Liver (tissue), 9 donors: ENCODE measurements around the gene KLKB1. TPM values are rescaled to one million over a fixed set of nuclear protein-coding genes. Genes with fewer than 3 reads are reported as not detected.

ENCODE experiments used
- DNase-seq: peaks from one replicate; pipeline ENCODE4 v3.0.0-alpha.2; 2017; ENCODE audit warnings: low spot score
- H3K27ac ChIP-seq, 2 donors: one replicate each; pipeline ENCODE4 v1.7.0; 2013; ENCODE audit warnings: inconsistent platforms in 2 of 2, low read length in 2 of 2, control low read depth in 1 of 2, low read depth in 1 of 2, mild to moderate bottlenecking in 1 of 2
- H3K27me3 ChIP-seq, 4 donors: one replicate each; pipeline versions ENCODE4 v1.6.1 to v1.7.0; 2013; ENCODE audit warnings: low read length in 3 of 4, inconsistent platforms in 1 of 4, mild to moderate bottlenecking in 1 of 4, moderate library complexity in 1 of 4; ENCODE audit not compliant: control insufficient read depth in 4 of 4, insufficient read depth in 4 of 4
- H3K36me3 ChIP-seq, 4 donors: one replicate each; pipeline versions ENCODE4 v1.6.1 to v1.7.0; 2013; ENCODE audit warnings: low read length in 3 of 4, mild to moderate bottlenecking in 3 of 4, low read depth in 1 of 4, moderate library complexity in 1 of 4; ENCODE audit not compliant: control insufficient read depth in 4 of 4, insufficient read depth in 3 of 4
- H3K4me1 ChIP-seq, 4 donors: one replicate each; pipeline versions ENCODE4 v1.6.1 to v1.7.0; 2013; ENCODE audit warnings: low read length in 3 of 4, mild to moderate bottlenecking in 3 of 4, moderate library complexity in 1 of 4; ENCODE audit not compliant: control insufficient read depth in 4 of 4, insufficient read depth in 4 of 4
- H3K4me3 ChIP-seq, 3 donors: one replicate each; pipeline versions ENCODE4 v1.6.1 to v1.7.0; 2013; ENCODE audit warnings: low read length in 3 of 3, control low read depth in 1 of 3, low read depth in 1 of 3, mild to moderate bottlenecking in 1 of 3
- H3K9ac ChIP-seq, 2 donors: one replicate each; pipeline ENCODE4 v1.7.0; 2013; ENCODE audit warnings: low read length in 2 of 2, mild to moderate bottlenecking in 2 of 2, moderate library complexity in 2 of 2, control low read depth in 1 of 2, low read depth in 1 of 2
- H3K9me3 ChIP-seq, 4 donors: one replicate each; pipeline versions ENCODE4 v1.6.1 to v1.7.0; 2013; ENCODE audit warnings: low read length in 3 of 4; ENCODE audit not compliant: control insufficient read depth in 4 of 4
- EGR1 ChIP-seq, 2 donors: IDR thresholded peaks; 2 replicates each; pipeline ENCODE4 v1.6.1; 2016 to 2018; ENCODE audit warnings: antibody characterized with exemption in 2 of 2, low read depth in 2 of 2
- FOXA1 ChIP-seq: IDR thresholded peaks from 2 replicates; pipeline ENCODE4 v1.6.1; 2016; ENCODE audit warnings: antibody characterized with exemption
- FOXA2 ChIP-seq: IDR thresholded peaks from 2 replicates; pipeline ENCODE4 v1.6.1; 2016; ENCODE audit warnings: antibody characterized with exemption
- GABPA ChIP-seq, 2 donors: IDR thresholded peaks in 1 of 2; conservative IDR thresholded peaks in 1 of 2; 2 replicates each; pipeline ENCODE4 v1.6.1; 2016; ENCODE audit warnings: antibody characterized with exemption in 2 of 2, mild to moderate bottlenecking in 1 of 2, moderate library complexity in 1 of 2
- HNF4A ChIP-seq, 2 donors: conservative IDR thresholded peaks; 2 replicates each; pipeline ENCODE4 v1.6.1; 2016; ENCODE audit warnings: antibody characterized with exemption in 2 of 2, mild to moderate bottlenecking in 2 of 2
- HNF4G ChIP-seq: IDR thresholded peaks from 2 replicates; pipeline ENCODE4 v1.6.1; 2016; ENCODE audit warnings: antibody characterized with exemption
- JUND ChIP-seq, 2 donors: IDR thresholded peaks; 2 replicates each; pipeline ENCODE4 v1.6.1; 2016; ENCODE audit warnings: antibody characterized with exemption in 2 of 2
- NR2F2 ChIP-seq: IDR thresholded peaks from 2 replicates; pipeline ENCODE4 v1.6.1; 2016; ENCODE audit warnings: antibody characterized with exemption
- RAD21 ChIP-seq, 2 donors: IDR thresholded peaks; 2 replicates each; pipeline ENCODE4 v1.6.1; 2016; ENCODE audit warnings: antibody characterized with exemption in 2 of 2, mild to moderate bottlenecking in 2 of 2
- RXRA ChIP-seq, 2 donors: IDR thresholded peaks; 2 replicates each; pipeline ENCODE4 v1.6.1; 2017 to 2018; ENCODE audit warnings: antibody characterized with exemption in 2 of 2, mild to moderate bottlenecking in 1 of 2
- SP1 ChIP-seq: IDR thresholded peaks from 2 replicates; pipeline ENCODE4 v1.6.1; 2018; ENCODE audit warnings: antibody characterized with exemption, mild to moderate bottlenecking
- TAF1 ChIP-seq: conservative IDR thresholded peaks from 2 replicates; pipeline ENCODE4 v1.6.1; 2016; ENCODE audit warnings: antibody characterized with exemption, mild to moderate bottlenecking
- YY1 ChIP-seq: IDR thresholded peaks from 2 replicates; pipeline ENCODE4 v1.6.1; 2016; ENCODE audit warnings: antibody characterized with exemption, mild to moderate bottlenecking
- polyA plus RNA-seq, 2 donors: library from polyadenylated mRNA; stranded (reverse) in 1 of 2; unstranded in 1 of 2; fragments of 200-250 nt in 1 of 2; fragments of >200 nt in 1 of 2; fragmentation: Nextera tagmentation in 1 of 2; extraction: Ambion mirVana in 1 of 2; gene quantifications; one replicate each; pipeline versions ENCODE4 v1.2.1 to v1.2.3, GENCODE V29; 2013 to 2015
- total RNA-seq, 2 donors: library from RNA; depleted of rRNA; stranded (reverse); fragments of >200 nt; gene quantifications; one replicate each; pipeline ENCODE4 v1.2.3, GENCODE V29; 2014
- TF ChIP-seq, protein P1 (sequence below): IDR thresholded peaks from 2 replicates; pipeline ENCODE4 v1.6.1; 2016; ENCODE audit warnings: antibody characterized with exemption, mild to moderate bottlenecking
- TF ChIP-seq, protein P2 (sequence below): IDR thresholded peaks from 2 replicates; pipeline ENCODE4 v1.6.1; 2016; ENCODE audit warnings: antibody characterized with exemption
- TF ChIP-seq, protein P3 (sequence below): IDR thresholded peaks from 2 replicates; pipeline ENCODE4 v1.6.1; 2016; ENCODE audit warnings: antibody characterized with exemption
- TF ChIP-seq, protein P4 (sequence below): IDR thresholded peaks from 2 replicates; pipeline ENCODE4 v1.6.1; 2016; ENCODE audit warnings: antibody characterized with exemption
- TF ChIP-seq, protein P5 (sequence below): fragments of 150-350 bp; IDR thresholded peaks from 2 replicates; pipeline ENCODE4 v1.5.1; 2017; ENCODE audit warnings: improper control_type of control experiment, low read depth, low read length; ENCODE audit not compliant: missing input control
- donor health status: healthy.
- donor health status: healthy.
- donor health status: healthy.
- donor health status: healthy.
- donor health status: healthy.

The KLKB1 gene
- total and polyA plus RNA-seq, 4 donors: 36.5 to 78.9 (median 60.2) TPM

DNA sequence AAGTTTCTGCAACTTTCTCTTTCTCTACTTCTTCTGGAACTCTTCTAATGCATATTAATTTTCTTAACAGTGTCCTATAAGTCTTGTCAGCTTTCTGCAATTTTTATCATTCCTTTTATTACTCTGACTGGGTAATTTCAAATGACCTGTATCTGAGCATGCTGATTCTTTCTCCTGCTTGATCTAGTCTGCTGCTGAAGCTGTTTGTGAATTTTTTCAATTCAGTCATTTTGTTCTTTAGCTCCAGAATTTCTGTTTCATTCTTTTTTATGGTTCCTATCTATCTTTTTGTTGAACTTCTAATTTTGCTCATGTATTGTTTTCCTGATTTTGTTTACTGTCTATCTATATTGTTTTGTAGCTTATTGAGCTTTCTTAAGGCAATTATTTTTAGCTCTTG, 1.5 kb upstream of the KLKB1 start:
- TF ChIP-seq YY1: no peak
- TF ChIP-seq HNF4G: no peak
- TF ChIP-seq, protein P1, sequence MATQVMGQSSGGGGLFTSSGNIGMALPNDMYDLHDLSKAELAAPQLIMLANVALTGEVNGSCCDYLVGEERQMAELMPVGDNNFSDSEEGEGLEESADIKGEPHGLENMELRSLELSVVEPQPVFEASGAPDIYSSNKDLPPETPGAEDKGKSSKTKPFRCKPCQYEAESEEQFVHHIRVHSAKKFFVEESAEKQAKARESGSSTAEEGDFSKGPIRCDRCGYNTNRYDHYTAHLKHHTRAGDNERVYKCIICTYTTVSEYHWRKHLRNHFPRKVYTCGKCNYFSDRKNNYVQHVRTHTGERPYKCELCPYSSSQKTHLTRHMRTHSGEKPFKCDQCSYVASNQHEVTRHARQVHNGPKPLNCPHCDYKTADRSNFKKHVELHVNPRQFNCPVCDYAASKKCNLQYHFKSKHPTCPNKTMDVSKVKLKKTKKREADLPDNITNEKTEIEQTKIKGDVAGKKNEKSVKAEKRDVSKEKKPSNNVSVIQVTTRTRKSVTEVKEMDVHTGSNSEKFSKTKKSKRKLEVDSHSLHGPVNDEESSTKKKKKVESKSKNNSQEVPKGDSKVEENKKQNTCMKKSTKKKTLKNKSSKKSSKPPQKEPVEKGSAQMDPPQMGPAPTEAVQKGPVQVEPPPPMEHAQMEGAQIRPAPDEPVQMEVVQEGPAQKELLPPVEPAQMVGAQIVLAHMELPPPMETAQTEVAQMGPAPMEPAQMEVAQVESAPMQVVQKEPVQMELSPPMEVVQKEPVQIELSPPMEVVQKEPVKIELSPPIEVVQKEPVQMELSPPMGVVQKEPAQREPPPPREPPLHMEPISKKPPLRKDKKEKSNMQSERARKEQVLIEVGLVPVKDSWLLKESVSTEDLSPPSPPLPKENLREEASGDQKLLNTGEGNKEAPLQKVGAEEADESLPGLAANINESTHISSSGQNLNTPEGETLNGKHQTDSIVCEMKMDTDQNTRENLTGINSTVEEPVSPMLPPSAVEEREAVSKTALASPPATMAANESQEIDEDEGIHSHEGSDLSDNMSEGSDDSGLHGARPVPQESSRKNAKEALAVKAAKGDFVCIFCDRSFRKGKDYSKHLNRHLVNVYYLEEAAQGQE: no peak
- TF ChIP-seq SP1: no peak
- no peak for TF ChIP-seq RAD21 (IDR thresholded peaks at IDR 0.05)
- TF ChIP-seq, protein P2, sequence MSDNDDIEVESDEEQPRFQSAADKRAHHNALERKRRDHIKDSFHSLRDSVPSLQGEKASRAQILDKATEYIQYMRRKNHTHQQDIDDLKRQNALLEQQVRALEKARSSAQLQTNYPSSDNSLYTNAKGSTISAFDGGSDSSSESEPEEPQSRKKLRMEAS: no peak
- no peak for TF ChIP-seq HNF4A (conservative IDR thresholded peaks at IDR 0.05)
- TF ChIP-seq, protein P3, sequence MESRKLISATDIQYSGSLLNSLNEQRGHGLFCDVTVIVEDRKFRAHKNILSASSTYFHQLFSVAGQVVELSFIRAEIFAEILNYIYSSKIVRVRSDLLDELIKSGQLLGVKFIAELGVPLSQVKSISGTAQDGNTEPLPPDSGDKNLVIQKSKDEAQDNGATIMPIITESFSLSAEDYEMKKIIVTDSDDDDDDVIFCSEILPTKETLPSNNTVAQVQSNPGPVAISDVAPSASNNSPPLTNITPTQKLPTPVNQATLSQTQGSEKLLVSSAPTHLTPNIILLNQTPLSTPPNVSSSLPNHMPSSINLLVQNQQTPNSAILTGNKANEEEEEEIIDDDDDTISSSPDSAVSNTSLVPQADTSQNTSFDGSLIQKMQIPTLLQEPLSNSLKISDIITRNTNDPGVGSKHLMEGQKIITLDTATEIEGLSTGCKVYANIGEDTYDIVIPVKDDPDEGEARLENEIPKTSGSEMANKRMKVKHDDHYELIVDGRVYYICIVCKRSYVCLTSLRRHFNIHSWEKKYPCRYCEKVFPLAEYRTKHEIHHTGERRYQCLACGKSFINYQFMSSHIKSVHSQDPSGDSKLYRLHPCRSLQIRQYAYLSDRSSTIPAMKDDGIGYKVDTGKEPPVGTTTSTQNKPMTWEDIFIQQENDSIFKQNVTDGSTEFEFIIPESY: no peak
- TF ChIP-seq FOXA1: no peak
- TF ChIP-seq JUND (IDR thresholded peaks at IDR 0.05): no peak
- TF ChIP-seq, protein P4, sequence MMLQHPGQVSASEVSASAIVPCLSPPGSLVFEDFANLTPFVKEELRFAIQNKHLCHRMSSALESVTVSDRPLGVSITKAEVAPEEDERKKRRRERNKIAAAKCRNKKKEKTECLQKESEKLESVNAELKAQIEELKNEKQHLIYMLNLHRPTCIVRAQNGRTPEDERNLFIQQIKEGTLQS: no peak
- no peak for TF ChIP-seq TAF1
- TF ChIP-seq NR2F2: no peak
- TF ChIP-seq, protein P5, sequence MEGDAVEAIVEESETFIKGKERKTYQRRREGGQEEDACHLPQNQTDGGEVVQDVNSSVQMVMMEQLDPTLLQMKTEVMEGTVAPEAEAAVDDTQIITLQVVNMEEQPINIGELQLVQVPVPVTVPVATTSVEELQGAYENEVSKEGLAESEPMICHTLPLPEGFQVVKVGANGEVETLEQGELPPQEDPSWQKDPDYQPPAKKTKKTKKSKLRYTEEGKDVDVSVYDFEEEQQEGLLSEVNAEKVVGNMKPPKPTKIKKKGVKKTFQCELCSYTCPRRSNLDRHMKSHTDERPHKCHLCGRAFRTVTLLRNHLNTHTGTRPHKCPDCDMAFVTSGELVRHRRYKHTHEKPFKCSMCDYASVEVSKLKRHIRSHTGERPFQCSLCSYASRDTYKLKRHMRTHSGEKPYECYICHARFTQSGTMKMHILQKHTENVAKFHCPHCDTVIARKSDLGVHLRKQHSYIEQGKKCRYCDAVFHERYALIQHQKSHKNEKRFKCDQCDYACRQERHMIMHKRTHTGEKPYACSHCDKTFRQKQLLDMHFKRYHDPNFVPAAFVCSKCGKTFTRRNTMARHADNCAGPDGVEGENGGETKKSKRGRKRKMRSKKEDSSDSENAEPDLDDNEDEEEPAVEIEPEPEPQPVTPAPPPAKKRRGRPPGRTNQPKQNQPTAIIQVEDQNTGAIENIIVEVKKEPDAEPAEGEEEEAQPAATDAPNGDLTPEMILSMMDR: no peak
- TF ChIP-seq FOXA2: no peak
- no peak for TF ChIP-seq GABPA (IDR thresholded peaks at IDR 0.05 in 1 of 2, conservative IDR thresholded peaks at IDR 0.05 in 1 of 2)
- TF ChIP-seq RXRA (IDR thresholded peaks at IDR 0.05): no peak
- no peak for TF ChIP-seq EGR1 (IDR thresholded peaks at IDR 0.05; ENCODE audit: low read depth in 2 of 2)
- no peak for DNase-seq
- Histone ChIP-seq H3K27ac (no peak overlapping the region), H3K9ac (no peak overlapping the region), H3K9me3 (no peaks in the 10 kb centered on the region), H3K27me3 (no peaks in the 10 kb centered on the region), H3K4me3 (no peak overlapping the region), H3K4me1 (peaks cover 15 to 45% (median 22%) of the 10 kb centered on the region in 4 donors), H3K36me3 (no peaks in the 10 kb centered on the region)
